Adrenal gland (tissue), 12 donors: ENCODE results near the gene PROM1. TPM values are rescaled to one million over a fixed set of nuclear protein-coding genes. Genes with fewer than 3 reads are reported as not detected.

ENCODE experiments used
- DNase-seq, 7 donors: peaks; one replicate each; pipeline ENCODE4 v3.0.0-alpha.2; 2019 to 2020
- H3K27ac ChIP-seq, 5 donors: fragments of 200-600 bp; sonication (generic) in 4 of 5; 1 replicate in 3 of 5; 2 replicates in 2 of 5; pipeline versions ENCODE4 v1.5.1 to v1.8.0; 2016 to 2020; ENCODE audit warnings: mild to moderate bottlenecking in 1 of 5
- H3K27me3 ChIP-seq: fragments of 200-600 bp; 2 replicates; pipeline ENCODE4 v1.8.0; 2021
- H3K36me3 ChIP-seq, 2 donors: fragments of 200-600 bp; replicated peaks in 1 of 2; 1 replicate in 1 of 2; 2 replicates in 1 of 2; pipeline versions ENCODE4 v1.5.1 to v1.8.0; 2018 to 2022
- H3K4me1 ChIP-seq, 2 donors: fragments of 200-600 bp; replicated peaks in 1 of 2; 1 replicate in 1 of 2; 2 replicates in 1 of 2; pipeline versions ENCODE4 v1.5.1 to v1.8.0; 2018 to 2021
- H3K4me3 ChIP-seq, 4 donors: fragments of 200-600 bp; sonication (generic) in 3 of 4; one replicate each; pipeline ENCODE4 v1.5.1; 2016 to 2018
- H3K9me3 ChIP-seq, 3 donors: fragments of 200-600 bp; sonication (generic) in 1 of 3; replicated peaks in 1 of 3; 1 replicate in 2 of 3; 2 replicates in 1 of 3; pipeline versions ENCODE4 v1.5.1 to v1.8.0; 2016 to 2021
- POLR2A ChIP-seq, 2 donors: fragments of 450-650 bp; IDR thresholded peaks; one replicate each; pipeline ENCODE4 v1.6.1; 2017; ENCODE audit warnings: antibody characterized with exemption in 2 of 2, mild to moderate bottlenecking in 2 of 2, moderate library complexity in 1 of 2
- WGBS, 4 donors: extraction: QIAGEN DNeasy Blood & Tissue Kit in 2 of 4; methylation state at CpG; one replicate each; pipeline versions ENCODE4 v1.1.5 to v1.1.7; 2013 to 2017; 5-methylcytosine and 5-hydroxymethylcytosine counted together
- intact Hi-C, 2 donors: fragments of 100-400 bp; cut with DNase I; formaldehyde crosslinking; loops; one replicate each; pipeline versions ENCODE4 v1.14.1 to v1.15.0; 2022 to 2023
- polyA plus RNA-seq, 3 donors: library from polyadenylated mRNA; stranded (reverse); fragments of 200-250 nt in 2 of 3; fragments of 350-450 nt in 1 of 3; fragmentation: Illumina TruSeq in 1 of 3; extraction: RNeasy Lipid Tissue Mini Kit (QIAGEN cat#74804) in 1 of 3; gene quantifications; one replicate each; pipeline ENCODE4 v1.2.3, GENCODE V29; 2013 to 2014
- total RNA-seq, 9 donors: library from RNA; depleted of rRNA in 4 of 9; stranded (reverse); fragments of >200 nt in 4 of 9; fragments of 120-200 nt in 1 of 9; fragmentation: NEBNext Ultra II Directional in 1 of 9; extraction: Animal tissue kit (Norgen Biotek cat#: 25700) in 1 of 9; gene quantifications; one replicate each; pipeline versions ENCODE4 v1.1.0 to v1.2.4, GENCODE V29; 2013 to 2023
- TF ChIP-seq, protein P1 (sequence below), 6 experiments: fragments of 450-650 bp in 4 of 6; fragments of 200-600 bp in 2 of 6; sonication (generic) in 1 of 6; IDR thresholded peaks; 1 replicate in 5 of 6; 2 replicates in 1 of 6; pipeline versions ENCODE4 v1.5.1 to v1.8.0; 2016 to 2021; ENCODE audit warnings: antibody characterized with exemption in 6 of 6, mild to moderate bottlenecking in 2 of 6, moderate library complexity in 1 of 6
- donor health status: healthy with polysubstance abuse.
- donor health status: Bipolar disorder and iron deficiency.
- donor health status: DM: yes; HTN: yes; CAD: no.
- donor health status: DM: no; HTN: no; CAD: no.
- donor health status: DM: no; HTN: no; CAD: no.
- donor health status: DM: yes; HTN: yes; CAD: no.

PROM1 gene
- total and polyA plus RNA-seq, 12 donors = 0.14 to 1.6 (median 0.39) TPM; not detected in 4

DNA sequence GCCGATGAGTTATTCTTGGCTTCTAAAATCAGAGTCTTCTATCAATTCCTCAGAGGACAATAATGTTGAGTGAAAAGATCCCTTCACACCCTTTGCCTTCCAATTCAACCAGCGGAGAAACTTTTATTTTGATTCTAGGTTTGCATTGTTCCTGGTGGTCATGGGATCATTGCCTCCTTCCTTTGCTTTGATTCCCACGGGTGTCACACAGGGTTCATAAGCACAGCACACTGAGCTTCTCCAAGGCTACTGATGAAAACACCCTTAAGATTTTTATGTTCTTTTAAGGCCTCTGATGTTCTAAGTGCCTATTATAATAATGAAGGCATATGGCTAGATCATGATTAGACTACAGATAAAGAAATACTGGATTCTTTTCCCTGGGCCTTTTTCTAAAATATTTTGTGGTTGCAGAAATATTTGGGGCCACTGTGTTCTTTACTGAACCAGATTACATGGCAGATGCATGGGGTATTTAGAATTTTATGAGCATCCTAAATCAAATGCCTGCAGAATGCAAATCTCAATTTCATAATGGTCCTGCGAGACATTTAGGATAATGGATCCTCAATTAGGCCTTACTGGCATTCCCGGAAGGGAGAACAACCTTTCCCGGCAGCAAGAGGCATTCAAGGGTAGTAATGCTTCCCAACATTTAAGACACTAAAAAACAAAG lies 76.9 kb downstream of the PROM1 start:
- Histone ChIP-seq H3K27ac (no peak overlapping the region), H3K9me3 (no peaks in the 10 kb centered on the region), H3K4me3 (no peak overlapping the region), H3K4me1 (no peaks in the 10 kb centered on the region), H3K36me3 (no peaks in the 10 kb centered on the region), H3K27me3 (no peaks in the 10 kb centered on the region)
- intact Hi-C loops = no loop called here
- 77 to 86% (median 82%) methylated on average over 6 of the region's 6 CpGs for WGBS, 4 donors
- TF ChIP-seq, protein P1, sequence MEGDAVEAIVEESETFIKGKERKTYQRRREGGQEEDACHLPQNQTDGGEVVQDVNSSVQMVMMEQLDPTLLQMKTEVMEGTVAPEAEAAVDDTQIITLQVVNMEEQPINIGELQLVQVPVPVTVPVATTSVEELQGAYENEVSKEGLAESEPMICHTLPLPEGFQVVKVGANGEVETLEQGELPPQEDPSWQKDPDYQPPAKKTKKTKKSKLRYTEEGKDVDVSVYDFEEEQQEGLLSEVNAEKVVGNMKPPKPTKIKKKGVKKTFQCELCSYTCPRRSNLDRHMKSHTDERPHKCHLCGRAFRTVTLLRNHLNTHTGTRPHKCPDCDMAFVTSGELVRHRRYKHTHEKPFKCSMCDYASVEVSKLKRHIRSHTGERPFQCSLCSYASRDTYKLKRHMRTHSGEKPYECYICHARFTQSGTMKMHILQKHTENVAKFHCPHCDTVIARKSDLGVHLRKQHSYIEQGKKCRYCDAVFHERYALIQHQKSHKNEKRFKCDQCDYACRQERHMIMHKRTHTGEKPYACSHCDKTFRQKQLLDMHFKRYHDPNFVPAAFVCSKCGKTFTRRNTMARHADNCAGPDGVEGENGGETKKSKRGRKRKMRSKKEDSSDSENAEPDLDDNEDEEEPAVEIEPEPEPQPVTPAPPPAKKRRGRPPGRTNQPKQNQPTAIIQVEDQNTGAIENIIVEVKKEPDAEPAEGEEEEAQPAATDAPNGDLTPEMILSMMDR (IDR thresholded peaks at IDR 0.05) = no peak
- no peak for TF ChIP-seq POLR2A (IDR thresholded peaks at IDR 0.05)
- no peak for DNase-seq

DNA sequence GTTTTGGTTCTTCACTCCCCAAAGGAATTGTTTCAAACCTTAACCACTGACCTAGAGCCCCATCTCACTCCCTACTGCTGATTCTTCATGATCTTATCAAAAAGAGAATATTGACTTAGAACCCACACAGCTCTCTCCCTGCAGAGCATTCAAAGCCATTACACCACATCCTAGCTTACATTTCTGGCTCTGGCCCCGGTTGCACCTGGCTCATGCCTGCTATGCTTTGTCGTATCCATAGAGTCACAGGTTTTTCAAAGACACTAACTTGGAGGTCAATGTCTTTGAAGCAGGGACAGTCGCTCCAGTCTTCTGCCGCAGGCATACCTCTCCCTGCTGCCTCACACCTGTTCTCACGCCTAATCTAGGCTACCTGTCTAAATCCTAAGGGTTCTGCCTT lies 78.1 kb downstream of the PROM1 start:
- H3K36me3 ChIP-seq = no peaks in the 10 kb centered on the region
- no peak overlapping the region for H3K27ac ChIP-seq
- WGBS, 4 donors = 76 to 96% (median 84%) methylated on average over 5 of the region's 5 CpGs
- no peaks in the 10 kb centered on the region for H3K27me3 ChIP-seq
- no peak overlapping the region for H3K4me3 ChIP-seq
- no peak for TF ChIP-seq POLR2A (IDR thresholded peaks at IDR 0.05)
- TF ChIP-seq, protein P1 (IDR thresholded peaks at IDR 0.05) = no peak
- intact Hi-C loops = no loop called here
- DNase-seq = no peak
- H3K4me1 ChIP-seq = no peaks in the 10 kb centered on the region
- H3K9me3 ChIP-seq = no peaks in the 10 kb centered on the region

DNA sequence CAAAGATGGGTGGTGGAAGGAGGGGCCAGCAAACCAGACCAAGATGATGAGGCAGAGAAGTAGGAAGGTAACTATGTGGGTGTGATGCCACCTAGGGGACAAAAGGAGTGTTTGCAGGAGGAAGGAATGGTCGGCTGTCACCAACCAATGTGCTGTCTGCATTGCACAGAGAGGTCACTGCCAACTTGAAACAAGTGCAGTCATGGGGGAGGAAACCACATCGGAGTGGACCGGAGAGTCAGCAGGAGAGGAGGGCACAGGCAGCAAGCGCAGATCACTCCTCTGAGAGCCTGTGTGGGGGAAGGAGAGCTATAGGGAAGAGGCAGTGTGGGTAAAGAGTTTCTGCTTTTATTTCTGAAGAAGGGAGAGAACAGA lies 82.4 kb downstream of the PROM1 start:
- Histone ChIP-seq H3K9me3 (no peaks in the 10 kb centered on the region), H3K27ac (no peak overlapping the region), H3K27me3 (no peaks in the 10 kb centered on the region), H3K4me3 (no peak overlapping the region), H3K4me1 (no peaks in the 10 kb centered on the region), H3K36me3 (no peaks in the 10 kb centered on the region)
- peak; percentile 39 to 91 (median 67) for DNase-seq
- intact Hi-C loops = loop anchor here (5.0 kb wide), 2 partner anchors 114 to 119 kb away; no protein-coding TSS in a partner anchor
- WGBS, 4 donors = 0 to 4% (median 2%) methylated on average over 4 of the region's 4 CpGs
- no peak for TF ChIP-seq POLR2A (IDR thresholded peaks at IDR 0.05)
- TF ChIP-seq, protein P1 (IDR thresholded peaks at IDR 0.05) = peak; percentile 68 to 89 (median 82)

DNA sequence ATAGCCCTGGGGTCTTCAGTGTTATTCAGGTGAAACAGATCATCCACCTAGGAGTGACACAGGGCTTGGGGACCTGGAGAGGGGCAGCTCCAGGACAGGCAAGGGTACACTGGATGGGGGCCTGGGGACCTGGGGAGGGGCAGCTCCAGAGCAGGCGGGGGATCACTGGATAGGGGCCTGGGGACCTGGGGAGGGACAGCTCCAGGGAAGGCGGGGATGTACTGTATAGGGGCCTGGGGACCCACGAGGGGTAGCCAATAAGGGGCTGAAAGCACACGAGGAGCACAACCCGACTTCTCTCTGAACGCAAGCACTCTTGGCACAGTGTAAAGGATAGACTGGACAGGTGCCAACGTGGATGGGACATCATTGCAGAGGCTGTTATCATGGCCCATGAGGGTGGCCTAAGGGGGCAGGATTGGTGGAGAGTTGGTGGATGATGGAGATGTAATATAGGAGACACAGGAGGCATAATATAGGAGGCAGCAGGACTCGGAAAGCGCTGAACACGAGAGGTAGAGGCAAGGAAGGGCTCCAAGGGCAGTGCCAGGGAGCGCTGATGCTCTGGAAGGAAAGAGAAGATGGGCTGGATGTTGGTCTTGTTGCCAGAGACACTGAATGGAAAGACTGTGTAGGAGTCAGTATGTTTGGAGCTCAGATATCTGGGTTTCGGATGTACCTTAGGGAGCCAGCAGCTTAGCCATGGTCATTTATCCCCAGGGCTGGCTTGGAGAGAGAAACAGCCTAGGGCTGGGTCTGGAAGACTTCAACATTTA lies 82.9 kb downstream of the PROM1 start:
- peak in 1 of 7 donors; percentile 58 for DNase-seq
- H3K4me1 ChIP-seq = no peaks in the 10 kb centered on the region
- H3K36me3 ChIP-seq = no peaks in the 10 kb centered on the region
- no peak for TF ChIP-seq POLR2A (IDR thresholded peaks at IDR 0.05)
- TF ChIP-seq, protein P1 (IDR thresholded peaks at IDR 0.05) = no peak
- intact Hi-C loops = loop anchor here (5.0 kb wide), 2 partner anchors 114 to 119 kb away; no protein-coding TSS in a partner anchor
- no peaks in the 10 kb centered on the region for H3K9me3 ChIP-seq
- 67 to 73% (median 70%) methylated on average over 11 to 12 of the region's 12 CpGs for WGBS, 4 donors
- H3K27ac ChIP-seq = no peak overlapping the region
- H3K27me3 ChIP-seq = no peaks in the 10 kb centered on the region
- H3K4me3 ChIP-seq = no peak overlapping the region
